HEK293 (cell line): Measurements from ENCODE around the gene PRDM5.

Experiments used
- CTCF ChIA-PET: fragments of 350-600 bp; formaldehyde crosslinking; extraction: SDS; loops from one replicate; lab custom pipeline; 2021; ENCODE audit warnings: antibody characterized with exemption; lab: Yijun Ruan, JAX
- POLR2A ChIA-PET: fragments of 300-600 bp; formaldehyde crosslinking; extraction: SDS; loops from one replicate; lab custom pipeline; 2020; ENCODE audit warnings: antibody characterized with exemption, inconsistent platforms; lab: Yijun Ruan, JAX
- H3K27ac ChIP-seq: fragments of 200-500 bp; sonication (Bioruptor generic); 2 replicates; pipeline ENCODE4 v1.5.1; 2014; ENCODE audit warnings: low read depth, low read length, control low read depth, inconsistent platforms; ENCODE audit errors: extremely low read depth
- H3K36me3 ChIP-seq, 2 experiments: fragments of 200-500 bp in 1 of 2; sonication (Bioruptor generic) in 1 of 2; 1 replicate in 1 of 2; 2 replicates in 1 of 2; pipeline ENCODE4 v1.5.1; 2014 to 2017; ENCODE audit warnings: inconsistent platforms in 2 of 2, low read length in 2 of 2; ENCODE audit not compliant: control insufficient read depth in 2 of 2, insufficient read depth in 1 of 2
- H3K4me1 ChIP-seq: fragments of 200-500 bp; sonication (Bioruptor generic); 2 replicates; pipeline ENCODE4 v1.5.1; 2014; ENCODE audit warnings: mild to moderate bottlenecking, low read length, inconsistent platforms; ENCODE audit not compliant: control insufficient read depth, insufficient read depth
- H3K4me3 ChIP-seq: 2 replicates; pipeline ENCODE4 v1.5.1; 2011; ENCODE audit warnings: low read depth, mild to moderate bottlenecking, control low read depth, low read length, moderate library complexity
- H3K9me3 ChIP-seq: fragments of 200-500 bp; sonication (Bioruptor generic); 2 replicates; pipeline ENCODE4 v1.5.1; 2014; ENCODE audit warnings: low read depth, low read length, inconsistent platforms; ENCODE audit not compliant: control insufficient read depth, insufficient read depth
- EGR2 ChIP-seq: fragments of 450-650 bp; formaldehyde crosslinking; IDR thresholded peaks from 2 replicates; pipeline ENCODE4 v1.5.1; 2016; ENCODE audit warnings: low read depth, missing biosample characterization, missing genetic modification characterization
- ELK4 ChIP-seq: IDR thresholded peaks from 2 replicates; pipeline ENCODE4 v1.6.1; 2011; ENCODE audit warnings: mild to moderate bottlenecking, low read depth, low read length, borderline replicate concordance
- HIC1 ChIP-seq: fragments of 450-650 bp; formaldehyde crosslinking; IDR thresholded peaks from 2 replicates; pipeline ENCODE4 v1.5.1; 2016; ENCODE audit warnings: missing biosample characterization, missing genetic modification characterization
- HOXA7 ChIP-seq: sonication (generic); formaldehyde crosslinking; IDR thresholded peaks from 2 replicates; pipeline ENCODE4 v1.8.1; 2022; ENCODE audit warnings: missing genetic modification reagents, borderline replicate concordance
- INSM2 ChIP-seq: fragments of 450-650 bp; formaldehyde crosslinking; IDR thresholded peaks from 2 replicates; pipeline ENCODE4 v1.5.1; 2016; ENCODE audit warnings: missing biosample characterization, missing genetic modification characterization
- KLF8 ChIP-seq: fragments of 450-650 bp; formaldehyde crosslinking; IDR thresholded peaks from 2 replicates; pipeline ENCODE4 v1.5.1; 2016; ENCODE audit warnings: missing biosample characterization, missing genetic modification characterization
- MZF1 ChIP-seq: fragments of 450-650 bp; formaldehyde crosslinking; IDR thresholded peaks from 2 replicates; pipeline ENCODE4 v1.5.1; 2017; ENCODE audit warnings: missing biosample characterization, missing genetic modification characterization, borderline replicate concordance
- REPIN1 ChIP-seq: fragments of 450-650 bp; formaldehyde crosslinking; IDR thresholded peaks from 2 replicates; pipeline ENCODE4 v1.5.1; 2017; ENCODE audit warnings: missing biosample characterization, missing genetic modification characterization, low read depth
- SP7 ChIP-seq: fragments of 450-650 bp; formaldehyde crosslinking; IDR thresholded peaks from 2 replicates; pipeline ENCODE4 v1.5.1; 2016; ENCODE audit warnings: missing biosample characterization, missing genetic modification characterization
- YY2 ChIP-seq: fragments of 450-650 bp; formaldehyde crosslinking; IDR thresholded peaks from 2 replicates; pipeline ENCODE4 v1.5.1; 2016; ENCODE audit warnings: missing biosample characterization, missing genetic modification characterization
- ZEB2 ChIP-seq: fragments of 450-650 bp; formaldehyde crosslinking; IDR thresholded peaks from 2 replicates; pipeline ENCODE4 v1.5.1; 2016; ENCODE audit warnings: missing biosample characterization, missing genetic modification characterization
- ZNF2 ChIP-seq: fragments of 450-650 bp; formaldehyde crosslinking; IDR thresholded peaks from 2 replicates; pipeline ENCODE4 v1.5.1; 2016; ENCODE audit warnings: missing biosample characterization, missing genetic modification characterization
- ZNF202 ChIP-seq: fragments of 450-650 bp; formaldehyde crosslinking; IDR thresholded peaks from 2 replicates; pipeline ENCODE4 v1.5.1; 2016; ENCODE audit warnings: missing biosample characterization, missing genetic modification characterization, borderline replicate concordance
- ZNF280C ChIP-seq: fragments of 450-650 bp; formaldehyde crosslinking; IDR thresholded peaks from 2 replicates; pipeline ENCODE4 v1.5.1; 2016; ENCODE audit warnings: missing biosample characterization, missing genetic modification characterization
- ZNF292 ChIP-seq: fragments of 450-650 bp; formaldehyde crosslinking; IDR thresholded peaks from 2 replicates; pipeline ENCODE4 v1.5.1; 2016; ENCODE audit warnings: low read depth, missing biosample characterization, missing genetic modification characterization, borderline replicate concordance
- ZNF335 ChIP-seq: fragments of 450-650 bp; formaldehyde crosslinking; conservative IDR thresholded peaks from 2 replicates; pipeline ENCODE4 v1.5.1; 2016; ENCODE audit warnings: missing biosample characterization, missing genetic modification characterization
- ZNF426 ChIP-seq: fragments of 450-650 bp; formaldehyde crosslinking; IDR thresholded peaks from 2 replicates; pipeline ENCODE4 v1.5.1; 2017; ENCODE audit warnings: missing biosample characterization, missing genetic modification characterization, mild to moderate bottlenecking, inconsistent platforms, moderate library complexity
- ZNF449 ChIP-seq: fragments of 450-650 bp; formaldehyde crosslinking; IDR thresholded peaks from 2 replicates; pipeline ENCODE4 v1.5.1; 2017; ENCODE audit warnings: missing biosample characterization, mild to moderate bottlenecking, missing genetic modification characterization, moderate library complexity
- ZNF549 ChIP-seq: fragments of 450-650 bp; IDR thresholded peaks from 2 replicates; pipeline ENCODE4 v1.5.1; 2018; ENCODE audit warnings: missing biosample characterization, missing genetic modification characterization, mild to moderate bottlenecking, inconsistent platforms, moderate library complexity
- ZNF660 ChIP-seq: fragments of 450-650 bp; IDR thresholded peaks from 2 replicates; pipeline ENCODE4 v1.5.1; 2018; ENCODE audit warnings: missing biosample characterization, mild to moderate bottlenecking, missing genetic modification characterization

Gene PRDM5

GRCh38 chr4:120683897-120684540, 238.5 kb downstream of the PRDM5 start (continued):
- TF ChIP-seq ZNF449 (tag by site-specific recombination) (no peak), ZNF335 (no peak), ZEB2 (tag by site-specific recombination) (no peak), ELK4 (no peak), ZNF549 (tag by site-specific recombination) (no peak), MZF1 (tag by site-specific recombination) (no peak)

GRCh38 chr4:120682981-120683380, 239.5 kb downstream of the PRDM5 start:
- Histone ChIP-seq H3K4me1 (no peaks in the 10 kb centered on the region), H3K27ac (no peak overlapping the region), H3K4me3 (no peak overlapping the region), H3K9me3 (no peaks in the 10 kb centered on the region), H3K36me3 (no peaks in the 10 kb centered on the region)
- CTCF ChIA-PET = interaction anchor here (0.6 to 0.7 kb wide), 2 partner anchors 11 to 300 kb away, joined by 3 read pairs; no protein-coding TSS in a partner anchor
- POLR2A ChIA-PET = no interaction called here
- TF ChIP-seq HOXA7 (CRISPR knock-in tag) (no peak), YY2 (tag by site-specific recombination) (no peak), ZNF202 (no peak), ZNF292 (tag by site-specific recombination) (no peak), KLF8 (tag by site-specific recombination) (no peak), ZNF280C (tag by site-specific recombination) (no peak), ZNF426 (tag by site-specific recombination) (no peak)
- TF ChIP-seq, all 188 proteins: peak for 0

GRCh38 chr4:120680647-120681228, 241.8 kb downstream of the PRDM5 start:
- Histone ChIP-seq H3K4me1 (no peaks in the 10 kb centered on the region), H3K4me3 (no peak overlapping the region), H3K27ac (no peak overlapping the region), H3K9me3 (no peaks in the 10 kb centered on the region), H3K36me3 (no peaks in the 10 kb centered on the region)
- no peak for TF ChIP-seq SP7 (tag by site-specific recombination)
- POLR2A ChIA-PET = no interaction called here
- CTCF ChIA-PET = interaction anchor here (0.6 kb wide), 1 partner anchor 1987 kb away, joined by 3 read pairs; no protein-coding TSS in a partner anchor

- no peaks in the 10 kb centered on the region for H3K36me3 ChIP-seq
- no peaks in the 10 kb centered on the region for H3K9me3 ChIP-seq
- no peaks in the 10 kb centered on the region for H3K4me1 ChIP-seq
- CTCF ChIA-PET = no interaction called here
- H3K4me3 ChIP-seq = no peak overlapping the region
- POLR2A ChIA-PET = no interaction called here
- H3K27ac ChIP-seq = no peak overlapping the region
- TF ChIP-seq YY2 (tag by site-specific recombination) (no peak), REPIN1 (tag by site-specific recombination) (no peak), ZNF2 (no peak), EGR2 (tag by site-specific recombination) (no peak), INSM2 (no peak), HIC1 (tag by site-specific recombination) (no peak), ZNF660 (no peak)
Measured at GRCh38 chr4:120673696-120674095, 248.8 kb downstream of the PRDM5 start.
